Gastrocnemius medialis (tissue), 4 donors: ENCODE measurements around the gene ZMYM2.

Source experiments
- POLR2A ChIP-seq, 2 donors: fragments of 450-650 bp; IDR thresholded peaks; one replicate each; pipeline ENCODE4 v1.6.1; 2017; ENCODE audit warnings: antibody characterized with exemption in 2 of 2, mild to moderate bottlenecking in 2 of 2, moderate library complexity in 2 of 2
- TF ChIP-seq, protein P1 (sequence below), 5 experiments: fragments of 450-650 bp in 3 of 5; fragments of 200-600 bp in 2 of 5; sonication (generic) in 2 of 5; IDR thresholded peaks in 4 of 5; conservative IDR thresholded peaks in 1 of 5; 1 replicate in 4 of 5; 2 replicates in 1 of 5; pipeline ENCODE4 v1.5.1; 2016 to 2019; ENCODE audit warnings: antibody characterized with exemption in 5 of 5, mild to moderate bottlenecking in 3 of 5, moderate library complexity in 3 of 5

DNA sequence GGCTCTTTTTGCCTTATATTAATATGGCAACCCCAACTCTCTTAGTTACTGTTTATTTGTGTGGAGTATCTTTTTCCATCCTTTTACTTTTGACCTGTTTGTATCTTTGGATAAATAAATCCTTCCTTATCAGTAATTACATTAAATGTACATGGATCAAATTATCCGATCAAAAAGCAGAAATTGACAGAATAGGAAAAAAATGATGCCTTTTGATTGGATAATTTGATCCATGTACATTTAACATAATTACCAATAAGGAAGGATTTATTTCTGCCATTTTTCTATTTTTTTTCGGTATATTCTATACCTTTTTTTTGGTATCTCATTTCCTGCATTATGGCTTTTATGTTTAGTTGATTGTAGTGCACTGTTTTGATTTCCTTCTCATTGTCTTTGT, 57.2 kb downstream of the ZMYM2 start:
- TF ChIP-seq, protein P1, sequence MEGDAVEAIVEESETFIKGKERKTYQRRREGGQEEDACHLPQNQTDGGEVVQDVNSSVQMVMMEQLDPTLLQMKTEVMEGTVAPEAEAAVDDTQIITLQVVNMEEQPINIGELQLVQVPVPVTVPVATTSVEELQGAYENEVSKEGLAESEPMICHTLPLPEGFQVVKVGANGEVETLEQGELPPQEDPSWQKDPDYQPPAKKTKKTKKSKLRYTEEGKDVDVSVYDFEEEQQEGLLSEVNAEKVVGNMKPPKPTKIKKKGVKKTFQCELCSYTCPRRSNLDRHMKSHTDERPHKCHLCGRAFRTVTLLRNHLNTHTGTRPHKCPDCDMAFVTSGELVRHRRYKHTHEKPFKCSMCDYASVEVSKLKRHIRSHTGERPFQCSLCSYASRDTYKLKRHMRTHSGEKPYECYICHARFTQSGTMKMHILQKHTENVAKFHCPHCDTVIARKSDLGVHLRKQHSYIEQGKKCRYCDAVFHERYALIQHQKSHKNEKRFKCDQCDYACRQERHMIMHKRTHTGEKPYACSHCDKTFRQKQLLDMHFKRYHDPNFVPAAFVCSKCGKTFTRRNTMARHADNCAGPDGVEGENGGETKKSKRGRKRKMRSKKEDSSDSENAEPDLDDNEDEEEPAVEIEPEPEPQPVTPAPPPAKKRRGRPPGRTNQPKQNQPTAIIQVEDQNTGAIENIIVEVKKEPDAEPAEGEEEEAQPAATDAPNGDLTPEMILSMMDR (IDR thresholded peaks at IDR 0.05 in 4 of 5, conservative IDR thresholded peaks at IDR 0.05 in 1 of 5): no peak
- no peak for TF ChIP-seq POLR2A (IDR thresholded peaks at IDR 0.05)
